Colonic mucosa (tissue), 4 donors: ENCODE results near the gene HBB. TPM values are rescaled to one million over a fixed set of nuclear protein-coding genes. Genes with fewer than 3 reads are reported as not detected.

ENCODE experiments used
- DNase-seq: peaks from one replicate; pipeline ENCODE4 v3.0.0-alpha.2; 2020
- H3K27ac ChIP-seq: fragments of 200-600 bp; one replicate; pipeline ENCODE4 v1.8.0; 2021
- H3K27me3 ChIP-seq: fragments of 200-600 bp; one replicate; pipeline ENCODE4 v1.8.0; 2021
- H3K36me3 ChIP-seq: fragments of 200-600 bp; one replicate; pipeline ENCODE4 v1.8.0; 2021
- H3K4me1 ChIP-seq: fragments of 200-600 bp; one replicate; pipeline ENCODE4 v1.8.0; 2021; ENCODE audit warnings: mild to moderate bottlenecking
- H3K4me3 ChIP-seq: fragments of 200-600 bp; one replicate; pipeline ENCODE4 v1.8.0; 2021
- H3K9ac ChIP-seq, 2 donors: one replicate each; pipeline ENCODE4 v1.7.0; 2013; ENCODE audit warnings: control low read depth in 2 of 2, low read depth in 2 of 2, low read length in 2 of 2
- H3K9me3 ChIP-seq: fragments of 200-600 bp; one replicate; pipeline ENCODE4 v1.8.0; 2021
- CTCF ChIP-seq: fragments of 200-600 bp; IDR thresholded peaks from one replicate; pipeline ENCODE4 v1.8.0; 2022; ENCODE audit warnings: antibody characterized with exemption, mild to moderate bottlenecking
- intact Hi-C: fragments of 100-400 bp; cut with DNase I; formaldehyde crosslinking; loops from one replicate; pipeline ENCODE4 v1.14.1; 2022
- total RNA-seq, 2 donors: library from RNA; stranded (reverse); fragmentation: NEBNext Ultra II Directional in 1 of 2; extraction: Animal tissue kit (Norgen Biotek cat#: 25700) in 1 of 2; gene quantifications; one replicate each; pipeline ENCODE4 v1.2.1, GENCODE V29; 2021
- donor health status: healthy.
- donor health status: DM: no; HTN: no; CAD: no.
- donor health status: DM: no; HTN: no; CAD: no.

The HBB gene
- total RNA-seq, 2 donors from 2014 or later = 3.0 to 113 TPM

- intact Hi-C loops = no loop called here
- Histone ChIP-seq H3K9me3 (no peaks in the 10 kb centered on the region), H3K4me1 (no peaks in the 10 kb centered on the region), H3K4me3 (no peak overlapping the region), H3K9ac (no peak overlapping the region), H3K36me3 (no peaks in the 10 kb centered on the region), H3K27me3 (no peaks in the 10 kb centered on the region), H3K27ac (no peak overlapping the region)
- no peak for DNase-seq
- TF ChIP-seq CTCF = no peak
Observed at GRCh38 chr11:5232176-5232575, 5.3 kb upstream of the HBB start.

- no peak for TF ChIP-seq CTCF
- intact Hi-C loops = no loop called here
- no peaks in the 10 kb centered on the region for H3K9me3 ChIP-seq
- no peak overlapping the region for H3K4me3 ChIP-seq
- no peaks in the 10 kb centered on the region for H3K36me3 ChIP-seq
- H3K4me1 ChIP-seq = no peaks in the 10 kb centered on the region
- DNase-seq = no peak
- no peak overlapping the region for H3K9ac ChIP-seq
- no peaks in the 10 kb centered on the region for H3K27me3 ChIP-seq
- no peak overlapping the region for H3K27ac ChIP-seq
Observed at GRCh38 chr11:5231111-5231510, 4.2 kb upstream of the HBB start.

GRCh38 chr11:5230266-5230665 is 3.4 kb upstream of the HBB start:
- H3K4me1 ChIP-seq = no peaks in the 10 kb centered on the region
- DNase-seq = no peak
- H3K27ac ChIP-seq = no peak overlapping the region
- H3K36me3 ChIP-seq = no peaks in the 10 kb centered on the region
- intact Hi-C loops = no loop called here
- no peak for TF ChIP-seq CTCF
- no peaks in the 10 kb centered on the region for H3K9me3 ChIP-seq
- H3K4me3 ChIP-seq = no peak overlapping the region
- H3K27me3 ChIP-seq = no peaks in the 10 kb centered on the region
- H3K9ac ChIP-seq = no peak overlapping the region

GRCh38 chr11:5229796-5230195 is 2.9 kb upstream of the HBB start:
- no peaks in the 10 kb centered on the region for H3K9me3 ChIP-seq
- H3K27ac ChIP-seq = no peak overlapping the region
- H3K4me1 ChIP-seq = no peaks in the 10 kb centered on the region
- H3K9ac ChIP-seq = no peak overlapping the region
- no peaks in the 10 kb centered on the region for H3K27me3 ChIP-seq
- no peaks in the 10 kb centered on the region for H3K36me3 ChIP-seq
- TF ChIP-seq CTCF = no peak
- no peak for DNase-seq
- intact Hi-C loops = no loop called here
- H3K4me3 ChIP-seq = no peak overlapping the region

- TF ChIP-seq CTCF = no peak
- no peaks in the 10 kb centered on the region for H3K36me3 ChIP-seq
Observed at GRCh38 chr11:5229356-5229755, 2.5 kb upstream of the HBB start.

GRCh38 chr11:5228124-5228523 is 1.3 kb upstream of the HBB start:
- H3K36me3 ChIP-seq = no peaks in the 10 kb centered on the region
- no peak for TF ChIP-seq CTCF
- no peak for DNase-seq
- H3K27ac ChIP-seq = no peak overlapping the region
- H3K4me3 ChIP-seq = no peak overlapping the region
- no peaks in the 10 kb centered on the region for H3K9me3 ChIP-seq
- no peaks in the 10 kb centered on the region for H3K27me3 ChIP-seq
- no peaks in the 10 kb centered on the region for H3K4me1 ChIP-seq
- H3K9ac ChIP-seq = no peak overlapping the region
- intact Hi-C loops = no loop called here

More at GRCh38 chr11:5229356-5229755, 2.5 kb upstream of the HBB start:
- no peaks in the 10 kb centered on the region for H3K27me3 ChIP-seq
- H3K9ac ChIP-seq = no peak overlapping the region
- no peaks in the 10 kb centered on the region for H3K4me1 ChIP-seq
- no peak for DNase-seq
- intact Hi-C loops = no loop called here
- H3K27ac ChIP-seq = no peak overlapping the region
- H3K4me3 ChIP-seq = no peak overlapping the region
- no peaks in the 10 kb centered on the region for H3K9me3 ChIP-seq
